Stimulated activated CD4-positive, alpha-beta T cell treated with anti-CD3 and anti-CD28 coated beads, Interleukin-1b, Interleukin-23, amount 100 ng/mL, for 24 hours (primary cell): ENCODE measurements around the gene MRM1.

ENCODE experiments used
- DNase-seq, 4 experiments: peaks; one replicate each; pipeline ENCODE4 v3.0.0-alpha.2; 2020; ENCODE audit warnings: low read depth in 4 of 4, low spot score in 1 of 4

The MRM1 gene, protein sequence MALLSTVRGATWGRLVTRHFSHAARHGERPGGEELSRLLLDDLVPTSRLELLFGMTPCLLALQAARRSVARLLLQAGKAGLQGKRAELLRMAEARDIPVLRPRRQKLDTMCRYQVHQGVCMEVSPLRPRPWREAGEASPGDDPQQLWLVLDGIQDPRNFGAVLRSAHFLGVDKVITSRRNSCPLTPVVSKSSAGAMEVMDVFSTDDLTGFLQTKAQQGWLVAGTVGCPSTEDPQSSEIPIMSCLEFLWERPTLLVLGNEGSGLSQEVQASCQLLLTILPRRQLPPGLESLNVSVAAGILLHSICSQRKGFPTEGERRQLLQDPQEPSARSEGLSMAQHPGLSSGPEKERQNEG

DNA sequence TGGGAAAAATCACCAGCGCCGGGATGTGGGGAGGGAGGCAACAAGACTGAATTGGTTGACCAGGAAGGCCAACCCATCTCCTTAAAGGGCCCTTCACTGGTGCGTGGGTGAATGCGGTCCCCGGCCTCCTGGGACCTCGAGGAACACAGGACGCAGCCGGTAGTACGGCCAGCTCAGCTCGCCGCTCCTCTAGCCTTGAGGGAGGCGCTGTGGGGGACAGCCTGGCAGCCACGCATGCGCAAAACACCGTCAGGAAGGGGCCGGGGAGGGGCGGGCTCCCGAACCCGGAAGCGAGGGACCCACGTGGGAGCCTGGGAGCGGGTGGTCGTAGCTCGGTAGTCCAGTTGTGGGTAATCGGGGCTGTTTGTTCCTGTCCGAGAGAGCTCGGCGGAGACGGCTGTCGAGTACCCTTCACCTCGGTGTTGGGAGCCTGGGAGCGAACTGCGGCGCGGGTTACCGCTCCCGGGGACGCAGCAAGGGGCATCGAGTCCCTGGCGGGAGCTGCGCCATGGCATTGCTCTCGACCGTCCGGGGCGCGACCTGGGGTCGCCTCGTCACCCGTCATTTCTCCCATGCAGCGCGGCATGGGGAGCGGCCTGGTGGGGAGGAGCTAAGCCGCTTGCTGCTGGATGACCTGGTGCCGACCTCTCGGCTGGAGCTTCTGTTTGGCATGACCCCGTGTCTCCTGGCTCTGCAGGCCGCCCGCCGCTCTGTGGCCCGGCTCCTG lies at the start of gene MRM1:
Gene MRM1, plus strand, starts transcription at position 281 of the 727 bp plus-strand sequence. Its CDS starts 228 bp downstream, at position 509.
- peak; percentile 81 to 87 (median 86) for DNase-seq

DNA sequence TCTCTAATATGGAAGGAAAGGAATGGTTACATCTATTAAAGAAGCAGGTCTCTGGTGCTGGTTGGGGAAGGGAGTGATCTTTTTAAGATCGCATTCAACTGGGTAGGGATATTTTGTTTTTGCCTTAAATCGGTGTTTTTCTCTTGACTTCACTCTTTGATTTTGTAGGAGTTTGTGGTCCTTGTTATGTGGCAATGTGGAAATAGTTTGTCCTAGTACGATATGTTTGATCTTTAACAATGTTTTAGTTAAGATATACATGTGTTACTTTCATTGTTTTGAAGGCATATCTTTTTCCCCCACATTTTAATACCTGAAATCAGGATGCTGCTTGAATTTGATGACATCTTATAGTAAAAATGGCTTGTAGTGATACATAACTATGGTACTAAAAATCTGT lies 47.9 kb upstream of the MRM1 start:
- no peak for DNase-seq

DNA sequence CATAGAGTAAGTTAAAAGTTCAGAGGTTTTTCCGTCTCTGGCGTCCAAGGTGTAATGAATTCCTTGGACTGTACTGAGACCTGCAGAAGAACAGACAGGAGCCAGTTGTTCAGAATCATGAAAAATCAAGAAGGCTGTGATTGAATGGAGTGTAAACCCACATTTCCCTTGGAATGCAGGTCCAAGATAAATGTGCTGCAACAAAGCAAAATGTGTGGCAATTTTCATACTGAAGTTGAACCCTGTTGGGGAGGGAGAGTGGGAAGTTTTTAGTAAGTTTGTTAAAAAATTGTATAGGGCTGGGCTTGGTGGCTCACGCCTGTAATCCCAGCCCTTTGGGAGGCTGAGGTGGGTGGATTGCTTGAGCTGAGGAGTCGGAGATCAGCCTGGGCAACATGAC lies 35.3 kb upstream of the MRM1 start:
- DNase-seq: no peak

DNA sequence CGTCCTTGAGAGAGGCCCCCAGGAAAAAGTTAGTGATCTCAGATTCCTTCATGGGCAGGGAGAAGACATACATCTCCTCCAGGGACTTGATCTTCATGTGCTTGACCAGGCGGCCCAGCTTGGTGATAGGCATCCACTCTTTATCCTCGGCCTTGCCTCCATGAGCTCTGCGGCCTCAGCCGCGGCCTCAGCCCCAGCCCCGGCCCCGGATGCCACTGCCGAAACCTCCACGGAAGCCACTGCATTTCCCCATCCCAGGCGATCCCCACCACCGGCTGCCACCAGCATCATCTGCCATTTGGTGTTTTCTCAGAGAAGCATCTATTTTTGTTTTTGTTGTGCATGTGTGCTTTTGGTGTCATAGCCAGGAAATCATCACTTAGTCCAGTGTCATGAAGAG lies 26.4 kb upstream of the MRM1 start:
- no peak for DNase-seq

DNA sequence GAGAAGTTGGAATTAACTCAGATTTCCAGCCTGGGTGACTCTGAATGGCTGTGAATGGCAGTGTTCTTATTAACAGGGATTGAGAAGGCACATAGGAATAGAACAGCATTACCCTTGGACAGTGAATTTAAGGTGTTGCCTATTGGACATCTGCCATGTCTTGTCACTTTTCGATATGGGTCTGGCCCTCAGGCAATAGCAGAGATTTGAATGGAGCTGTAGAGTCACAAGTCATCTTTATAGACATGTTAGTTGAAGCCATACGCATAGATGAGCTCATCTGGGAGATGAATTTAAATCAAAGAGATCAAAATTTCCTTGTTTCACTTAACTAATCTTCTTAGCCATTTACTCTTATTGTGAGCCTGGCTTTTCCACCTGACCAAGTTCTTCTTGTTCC lies 24.6 kb upstream of the MRM1 start:
- DNase-seq: no peak

DNA sequence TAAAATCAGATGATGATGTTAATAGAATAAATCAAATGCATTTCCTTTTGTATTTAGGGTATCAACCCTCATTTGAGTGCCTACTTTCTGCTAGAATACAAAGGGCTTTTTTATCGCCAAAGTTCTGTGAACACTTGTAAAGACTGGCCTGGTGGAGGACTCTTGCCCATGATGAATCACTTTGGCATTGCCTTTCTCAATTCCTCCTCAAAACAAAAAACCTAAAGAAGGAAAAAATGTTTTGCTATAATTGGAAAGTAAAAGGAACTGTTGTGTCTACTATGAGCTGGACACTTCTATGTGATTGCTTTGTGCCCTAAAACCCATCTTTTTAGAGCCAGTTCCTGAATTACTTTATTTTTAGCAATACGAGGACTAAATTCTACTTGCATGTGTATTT lies 22.7 kb upstream of the MRM1 start:
- no peak for DNase-seq

DNA sequence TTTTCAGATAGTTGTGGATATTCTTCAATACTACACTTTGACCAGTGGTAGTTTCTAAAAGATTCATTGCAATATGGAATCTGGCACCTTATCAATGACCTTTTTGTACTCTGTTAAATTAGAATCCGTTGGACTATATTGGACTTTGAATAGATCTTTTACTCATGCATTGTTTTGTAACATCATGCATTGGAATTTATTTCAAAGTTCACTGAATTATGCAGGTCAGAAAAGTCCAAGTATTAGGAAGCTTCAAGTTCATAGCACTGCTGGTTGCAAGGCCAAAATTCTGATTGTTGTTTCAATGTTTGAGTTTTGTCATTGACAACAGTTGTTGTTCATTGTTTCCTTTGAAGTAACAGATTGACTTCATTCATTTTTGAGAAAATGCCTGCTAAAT lies 17.6 kb upstream of the MRM1 start:
- no peak for DNase-seq

DNA sequence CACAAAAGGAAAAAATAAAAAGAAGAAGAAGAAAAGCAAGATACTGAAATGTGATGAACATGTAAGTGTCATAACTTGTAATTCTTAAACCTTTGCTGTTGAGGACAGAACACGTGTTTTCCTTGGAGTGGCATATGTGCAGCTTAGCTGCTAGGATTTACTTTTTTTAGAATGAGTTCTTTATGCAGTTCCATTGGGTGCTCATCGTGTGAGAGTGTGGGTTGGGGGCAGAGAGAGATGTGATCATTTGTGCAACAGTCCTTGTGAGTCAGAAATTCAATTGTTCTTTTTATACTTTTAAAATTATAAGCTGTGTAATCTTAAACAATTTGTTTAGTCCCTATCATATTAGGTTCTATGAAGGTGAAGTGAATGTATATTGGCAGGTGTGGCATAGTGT lies 15.2 kb upstream of the MRM1 start:
- DNase-seq: no peak

DNA sequence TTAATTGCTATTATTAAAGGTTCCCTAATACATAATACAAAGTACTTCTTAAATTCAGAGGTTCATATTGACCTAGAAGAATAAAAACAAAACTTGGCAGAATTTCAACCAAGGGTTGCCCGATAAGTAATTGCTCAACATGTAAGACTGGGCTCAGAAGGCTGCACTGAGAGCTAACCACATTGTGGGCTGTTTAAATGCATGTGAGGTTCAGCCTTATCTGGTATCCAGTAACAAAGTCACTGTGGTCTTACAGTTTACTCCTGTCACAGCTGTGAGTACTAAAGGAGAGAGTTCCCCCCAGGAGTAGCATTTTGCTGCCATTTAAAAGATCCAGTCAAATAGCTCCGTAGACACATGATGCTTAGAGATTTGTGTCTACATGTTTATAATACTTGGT lies 11.3 kb upstream of the MRM1 start:
- no peak for DNase-seq

DNA sequence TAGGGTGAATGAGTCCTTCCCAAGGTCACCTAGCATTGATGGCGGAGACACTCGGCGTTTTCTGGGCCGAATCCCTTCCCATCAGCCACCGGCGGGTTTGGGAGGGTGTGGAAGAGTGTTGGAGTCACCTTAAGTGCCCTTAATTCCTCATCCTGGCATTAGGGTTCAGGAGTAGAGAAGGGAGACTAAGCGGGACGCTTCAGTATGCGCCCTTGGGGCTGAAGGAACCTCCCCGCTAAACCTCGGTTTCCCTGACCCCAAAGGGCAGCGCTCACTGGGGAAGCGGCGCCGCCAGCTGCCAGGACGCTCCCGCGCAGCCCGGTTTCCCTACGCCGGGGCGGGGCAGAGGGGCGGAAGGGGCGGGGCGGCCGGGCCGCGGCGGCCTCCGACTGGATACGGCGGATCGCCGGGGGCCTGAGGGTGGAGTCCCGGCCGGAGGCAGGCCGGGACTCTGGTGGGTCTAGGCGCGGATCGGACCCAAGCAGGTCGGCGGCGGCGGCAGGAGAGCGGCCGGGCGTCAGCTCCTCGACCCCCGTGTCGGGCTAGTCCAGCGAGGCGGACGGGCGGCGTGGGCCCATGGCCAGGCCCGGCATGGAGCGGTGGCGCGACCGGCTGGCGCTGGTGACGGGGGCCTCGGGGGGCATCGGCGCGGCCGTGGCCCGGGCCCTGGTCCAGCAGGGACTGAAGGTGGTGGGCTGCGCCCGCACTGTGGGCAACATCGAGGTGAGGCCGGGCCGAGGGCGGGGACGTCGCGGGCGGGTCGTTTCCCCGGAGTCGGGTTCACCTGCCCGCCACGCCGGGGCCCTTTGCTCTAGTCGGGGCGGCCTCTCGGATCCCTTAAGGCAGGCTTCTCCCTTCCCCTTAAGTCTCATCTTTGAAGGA lies 9.7 kb upstream of the MRM1 start, which contains the start of gene DHRS11:
Gene DHRS11, plus strand, starts transcription at position 446 of the 882 bp plus-strand sequence. Its CDS starts 131 bp downstream, at position 577.
- DNase-seq: peak; percentile 59 to 82 (median 70)

DNA sequence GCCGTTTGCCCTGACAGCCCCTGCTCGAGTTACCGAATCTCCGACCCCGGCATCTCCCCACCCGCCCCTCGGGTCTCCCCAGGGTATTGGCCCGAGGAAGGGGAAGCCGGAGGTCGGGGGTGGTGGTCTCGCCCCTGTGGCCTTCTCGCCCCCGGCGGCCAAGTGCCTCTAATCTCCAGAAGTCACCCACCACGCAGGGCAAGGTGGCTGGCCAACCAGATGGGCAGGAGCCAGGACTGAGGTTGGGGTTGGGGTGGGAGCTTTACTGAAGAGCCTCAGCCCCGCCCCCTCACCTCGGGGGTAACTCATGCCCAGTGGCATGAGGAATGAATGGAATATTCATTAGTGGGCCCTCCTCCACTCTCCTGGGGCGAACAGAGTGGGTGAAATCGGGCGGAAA lies 9.1 kb upstream of the MRM1 start:
- no peak for DNase-seq

DNA sequence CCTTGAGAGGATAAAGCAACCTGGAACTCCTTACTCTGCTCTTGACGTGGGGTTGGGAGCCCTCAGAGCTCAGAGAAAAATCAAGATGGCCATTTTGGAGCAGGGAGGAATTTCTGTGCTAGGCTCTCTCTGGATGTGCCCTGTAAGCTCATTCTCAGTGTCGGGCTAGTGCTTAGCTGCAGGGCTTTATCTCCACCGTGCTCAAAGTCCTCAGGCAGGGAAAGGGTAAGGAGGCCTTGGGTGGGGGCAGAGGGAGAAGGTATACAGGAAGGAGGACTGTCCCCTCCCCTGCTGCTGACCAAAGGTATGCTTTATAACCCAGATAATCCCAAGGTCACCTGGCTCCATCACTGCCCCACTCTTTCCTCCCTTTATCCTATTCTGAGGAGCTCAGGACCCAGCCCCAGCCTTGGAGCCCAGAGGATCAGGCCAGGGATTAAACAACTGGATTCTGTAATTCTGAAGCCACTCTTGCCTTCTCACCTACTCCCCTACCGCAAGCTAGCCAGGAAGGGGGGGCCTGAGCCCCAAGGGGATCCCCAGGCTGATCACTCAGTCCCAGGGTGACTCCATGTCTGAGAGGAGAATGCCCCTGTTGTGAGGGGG lies 8.6 kb upstream of the MRM1 start:
- no peak for DNase-seq

DNA sequence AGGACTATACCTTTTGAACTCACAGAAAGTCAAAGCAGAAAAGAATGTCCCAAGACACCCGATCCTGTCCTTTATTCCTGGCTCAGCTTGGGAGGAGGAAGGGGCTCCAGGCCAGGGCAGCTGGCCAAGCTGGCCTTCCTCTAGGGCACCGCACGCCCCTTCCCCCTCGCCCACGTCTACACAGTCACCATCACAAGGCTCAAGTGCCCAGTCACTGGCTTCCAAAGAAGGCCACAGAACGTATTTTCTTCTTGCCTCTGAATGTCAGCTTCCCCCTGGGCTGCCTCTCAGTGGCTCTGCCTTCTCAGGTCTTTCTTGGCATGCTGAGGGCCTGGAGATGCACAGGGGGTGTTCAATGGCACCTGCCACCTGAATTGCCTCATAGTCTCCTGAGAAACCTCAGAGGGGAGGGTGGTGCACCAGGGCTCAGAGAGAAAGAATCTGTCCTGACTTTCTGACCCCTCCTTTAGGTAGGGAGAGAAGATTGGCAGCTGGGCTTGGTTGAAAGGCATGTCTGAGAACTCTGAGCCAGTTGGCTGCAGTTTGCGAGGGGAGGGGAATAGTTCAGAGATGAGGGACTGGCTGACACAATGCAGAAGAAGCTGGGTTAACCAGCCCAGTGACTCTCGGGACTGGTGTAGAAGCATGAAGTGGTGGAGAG lies 7.6 kb upstream of the MRM1 start:
- DNase-seq: no peak

DNA sequence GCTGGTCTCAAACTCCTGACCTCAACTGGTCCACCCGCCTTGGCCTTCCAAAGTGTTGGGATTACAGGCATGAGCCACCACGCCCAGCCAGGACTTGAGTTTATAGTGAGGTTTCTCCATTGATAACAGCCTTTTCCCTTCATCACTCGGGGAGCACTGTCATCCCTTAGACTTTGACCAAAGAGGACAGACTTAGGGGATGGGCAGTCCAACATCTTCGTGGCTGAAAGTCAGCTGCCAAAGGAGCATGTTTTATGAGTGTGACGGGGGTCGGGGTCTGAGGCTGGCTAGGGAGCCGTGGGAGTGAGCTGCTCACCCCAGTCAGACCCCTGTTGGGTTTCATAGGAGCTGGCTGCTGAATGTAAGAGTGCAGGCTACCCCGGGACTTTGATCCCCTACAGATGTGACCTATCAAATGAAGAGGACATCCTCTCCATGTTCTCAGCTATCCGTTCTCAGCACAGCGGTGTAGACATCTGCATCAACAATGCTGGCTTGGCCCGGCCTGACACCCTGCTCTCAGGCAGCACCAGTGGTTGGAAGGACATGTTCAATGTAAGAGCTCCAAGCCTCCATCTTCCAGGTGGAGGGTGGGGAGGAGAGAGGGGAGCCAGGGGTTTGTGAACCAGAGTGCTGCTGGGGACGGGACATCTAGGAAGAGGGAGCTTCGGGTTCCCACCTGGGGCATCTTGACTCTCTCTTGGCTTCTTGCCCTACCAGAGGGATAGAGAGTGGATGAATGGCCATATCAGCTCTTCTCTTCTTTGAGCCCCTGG lies 6.6 kb upstream of the MRM1 start:
- no peak for DNase-seq

DNA sequence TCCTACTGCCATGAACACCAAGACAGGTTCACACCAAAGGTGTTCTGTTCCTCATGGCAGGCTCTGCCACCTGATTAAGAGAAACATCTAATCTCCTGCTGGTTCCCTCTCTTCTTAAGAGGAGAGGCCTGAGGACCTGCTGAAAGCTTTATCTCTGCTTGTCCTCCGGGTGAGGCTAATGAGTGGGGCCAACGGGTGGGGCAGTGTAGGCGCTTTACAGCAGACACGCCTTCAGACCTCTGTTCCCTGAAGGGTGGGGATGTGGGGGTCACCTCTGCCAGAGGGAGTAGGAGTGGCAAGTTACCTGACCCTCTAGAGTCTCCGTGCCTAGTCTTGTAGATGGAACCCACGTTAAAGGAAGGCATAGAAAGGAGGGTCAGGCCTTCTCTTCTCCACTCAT lies 4.2 kb upstream of the MRM1 start:
- no peak for DNase-seq

DNA sequence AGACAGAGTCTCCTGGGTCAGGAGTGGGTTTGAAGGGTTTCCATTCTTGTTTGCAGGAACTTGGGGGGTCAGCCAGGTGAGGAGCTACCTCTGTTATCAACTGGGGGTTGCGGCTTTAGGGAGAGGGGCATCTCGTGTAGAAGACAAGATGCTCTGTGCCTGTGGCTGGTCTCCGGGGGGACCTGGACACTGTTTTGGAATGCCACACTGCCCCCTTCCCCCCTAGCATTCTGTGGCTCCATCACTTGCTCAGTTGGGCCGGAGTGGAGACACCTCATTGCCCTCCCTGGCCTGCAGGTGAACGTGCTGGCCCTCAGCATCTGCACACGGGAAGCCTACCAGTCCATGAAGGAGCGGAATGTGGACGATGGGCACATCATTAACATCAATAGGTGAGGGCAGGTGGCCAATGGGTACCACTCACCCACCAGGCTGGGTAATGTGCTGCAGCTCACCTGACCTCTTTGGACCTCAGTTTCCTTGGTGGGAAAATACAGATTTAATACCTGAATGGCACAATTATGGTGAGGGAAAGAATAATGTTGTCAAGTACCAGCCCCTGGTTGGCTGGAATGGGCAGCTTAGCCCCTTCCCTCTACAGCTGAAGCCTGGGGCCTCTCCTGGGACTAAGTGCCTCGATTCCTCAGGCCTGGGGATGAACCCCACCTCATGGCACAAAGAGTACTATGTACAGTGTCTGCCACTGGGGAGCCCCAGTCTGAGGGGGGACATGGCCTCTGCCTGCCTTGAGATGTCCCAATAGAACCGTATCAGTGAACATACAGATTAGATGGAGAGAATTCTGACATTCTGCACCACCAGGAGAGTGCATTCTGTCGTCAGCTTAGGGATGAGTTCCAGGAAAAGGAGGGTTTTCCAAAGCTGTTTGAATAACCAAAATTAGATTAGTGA lies 3.3 kb upstream of the MRM1 start:
- no peak for DNase-seq

DNA sequence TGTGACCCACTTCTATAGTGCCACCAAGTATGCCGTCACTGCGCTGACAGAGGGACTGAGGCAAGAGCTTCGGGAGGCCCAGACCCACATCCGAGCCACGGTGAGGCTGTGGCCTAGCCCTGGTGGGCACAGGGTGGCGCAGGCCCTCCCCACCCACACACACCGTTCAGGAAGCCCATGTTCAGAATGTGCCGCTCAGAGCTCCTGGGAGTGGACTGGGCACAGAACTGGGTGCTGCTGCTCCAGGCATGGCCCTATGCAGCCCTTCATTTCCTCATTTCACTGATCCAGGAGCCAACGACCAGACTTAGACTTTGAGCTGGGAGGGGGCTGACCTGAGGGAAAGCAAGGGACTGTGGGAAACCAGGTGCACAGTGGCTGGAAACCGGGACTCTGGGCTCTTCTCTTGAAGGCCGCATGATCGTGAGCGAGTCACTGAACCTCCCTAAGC lies 2.4 kb upstream of the MRM1 start:
- DNase-seq: no peak

DNA sequence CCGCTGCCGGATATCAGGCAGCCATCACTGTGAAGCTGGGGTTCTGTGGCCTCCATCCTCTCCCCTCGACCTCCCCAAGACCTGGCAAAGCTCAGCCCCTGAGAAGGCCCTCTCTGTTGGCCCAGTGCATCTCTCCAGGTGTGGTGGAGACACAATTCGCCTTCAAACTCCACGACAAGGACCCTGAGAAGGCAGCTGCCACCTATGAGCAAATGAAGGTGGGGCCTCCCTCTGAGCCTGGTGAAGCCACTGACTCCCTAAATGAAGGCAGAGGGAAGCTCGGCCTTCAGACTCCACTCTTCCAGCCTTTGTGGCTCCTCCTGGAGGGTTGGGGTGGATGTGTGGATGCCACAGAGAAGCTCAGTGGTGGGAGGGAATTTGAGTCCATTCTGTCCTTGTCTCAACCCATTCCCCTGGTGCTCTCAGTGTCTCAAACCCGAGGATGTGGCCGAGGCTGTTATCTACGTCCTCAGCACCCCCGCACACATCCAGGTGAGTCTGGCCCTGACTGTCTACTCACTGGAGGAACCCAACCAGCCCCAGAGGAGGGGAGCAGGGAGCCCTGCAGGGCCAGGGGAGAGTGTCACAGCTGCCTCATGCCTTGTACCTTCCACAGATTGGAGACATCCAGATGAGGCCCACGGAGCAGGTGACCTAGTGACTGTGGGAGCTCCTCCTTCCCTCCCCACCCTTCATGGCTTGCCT lies 1.7 kb upstream of the MRM1 start:
- no peak for DNase-seq
